HG02884 (cell line): ENCODE results near the gene SFT2D1.
"Not testable (repeated sequence)": the region's sequence is repeated elsewhere in the genome, so short reads cannot be mapped to it uniquely, and the experiment has no call there.

Source experiments
- ATAC-seq: cut with Tn5 transposase; IDR thresholded peaks from one replicate; pipeline ENCODE4 v1.9.1; 2021; ENCODE audit warnings: mild to moderate bottlenecking, moderate library complexity; ENCODE audit not compliant: unreplicated experiment

SFT2D1 gene

GRCh38 chr6:166364456-166364855, 22.1 kb upstream of the SFT2D1 start:
- ATAC-seq: no peak

GRCh38 chr6:166362427-166362826, 20.1 kb upstream of the SFT2D1 start:
- not testable (repeated sequence) for ATAC-seq

- no peak for ATAC-seq
Measured at GRCh38 chr6:166361077-166361429, 18.7 kb upstream of the SFT2D1 start.

GRCh38 chr6:166360243-166361076, 18.1 kb upstream of the SFT2D1 start:
- ATAC-seq: no peak

GRCh38 chr6:166355552-166355951, 13.2 kb upstream of the SFT2D1 start:
- ATAC-seq: no peak

GRCh38 chr6:166354965-166355364, 12.6 kb upstream of the SFT2D1 start:
- no peak for ATAC-seq

- ATAC-seq: no peak
Measured at GRCh38 chr6:166354143-166354542, 11.8 kb upstream of the SFT2D1 start.

GRCh38 chr6:166353507-166353906, 11.2 kb upstream of the SFT2D1 start:
- no peak for ATAC-seq

GRCh38 chr6:166352923-166353322, 10.6 kb upstream of the SFT2D1 start:
- no peak for ATAC-seq

- peak; percentile 97 for ATAC-seq
Measured at GRCh38 chr6:166351715-166352285, 9.5 kb upstream of the SFT2D1 start.

- ATAC-seq: no peak
Measured at GRCh38 chr6:166348305-166348949, 6.1 kb upstream of the SFT2D1 start.

- ATAC-seq: no peak
Measured at GRCh38 chr6:166346965-166347364, 4.6 kb upstream of the SFT2D1 start.

GRCh38 chr6:166346449-166346848, 4.1 kb upstream of the SFT2D1 start:
- ATAC-seq: no peak

GRCh38 chr6:166345672-166346071, 3.3 kb upstream of the SFT2D1 start:
- ATAC-seq: not testable (repeated sequence)

- ATAC-seq: not testable (repeated sequence)
Measured at GRCh38 chr6:166344921-166345320, 2.6 kb upstream of the SFT2D1 start.

GRCh38 chr6:166344240-166344639, 1.9 kb upstream of the SFT2D1 start:
- no peak for ATAC-seq

- ATAC-seq: peak; percentile 28
Measured at GRCh38 chr6:166343150-166343487, 774 bp upstream of the SFT2D1 start.

- no peak for ATAC-seq
Measured at GRCh38 chr6:166341977-166342348, 382 bp downstream of the SFT2D1 start.

GRCh38 chr6:166341464-166341863, 881 bp downstream of the SFT2D1 start:
- no peak for ATAC-seq

GRCh38 chr6:166338854-166339253, 3.5 kb downstream of the SFT2D1 start:
- no peak for ATAC-seq

GRCh38 chr6:166336847-166337246, 5.5 kb downstream of the SFT2D1 start:
- no peak for ATAC-seq
